Measurements from ENCODE around the gene ATP6V0E2.
"Not testable (repeated sequence)": the region's sequence is repeated elsewhere in the genome, so short reads cannot be mapped to it uniquely, and the experiment has no call there.

Gene ATP6V0E2

GRCh38 chr7:149873074-149873969, at the start of gene ATP6V0E2:
Gene ATP6V0E2, plus strand, starts transcription at chr7:149873969. Its CDS starts 97 bp downstream, at chr7:149874066.
- DNase-seq: peak; percentile 89

- DNase-seq: no peak
Observed at GRCh38 chr7:149824301-149824741, 49.4 kb upstream of the ATP6V0E2 start.

- DNase-seq: no peak
Observed at GRCh38 chr7:149824748-149825566, 48.8 kb upstream of the ATP6V0E2 start.

- no peak for DNase-seq
Observed at GRCh38 chr7:149825567-149826343, 48.0 kb upstream of the ATP6V0E2 start.

- no peak for DNase-seq
Observed at GRCh38 chr7:149826344-149827088, 47.3 kb upstream of the ATP6V0E2 start.

GRCh38 chr7:149827089-149827981, 46.4 kb upstream of the ATP6V0E2 start:
- DNase-seq: no peak

GRCh38 chr7:149828357-149829309, 45.1 kb upstream of the ATP6V0E2 start:
- no peak for DNase-seq

- not testable (repeated sequence) for DNase-seq
Observed at GRCh38 chr7:149830527-149830926, 43.2 kb upstream of the ATP6V0E2 start.

- no peak for DNase-seq
Observed at GRCh38 chr7:149830997-149831740, 42.6 kb upstream of the ATP6V0E2 start.

- DNase-seq: no peak
Observed at GRCh38 chr7:149831741-149832219, 42.0 kb upstream of the ATP6V0E2 start.

- DNase-seq: no peak
Observed at GRCh38 chr7:149832332-149833041, 41.3 kb upstream of the ATP6V0E2 start.

- no peak for DNase-seq
Observed at GRCh38 chr7:149833495-149834130, 40.2 kb upstream of the ATP6V0E2 start.

- DNase-seq: no peak
Observed at GRCh38 chr7:149834601-149835000, 39.2 kb upstream of the ATP6V0E2 start.

- no peak for DNase-seq
Observed at GRCh38 chr7:149836434-149836833, 37.3 kb upstream of the ATP6V0E2 start.

GRCh38 chr7:149837564-149838223, 36.1 kb upstream of the ATP6V0E2 start:
- no peak for DNase-seq

- DNase-seq: peak; percentile 94
Observed at GRCh38 chr7:149838224-149838991, 35.4 kb upstream of the ATP6V0E2 start, which contains the start of gene ZNF862. Gene ZNF862, plus strand, starts transcription at chr7:149838375. Its CDS starts 237 bp downstream, at chr7:149838612.
